ENCODE data around the gene GRIN2C. TPM values are rescaled to one million over a fixed set of nuclear protein-coding genes. Genes with fewer than 3 reads are reported as not detected.
A peak's percentile ranks its signal among the peaks of the same experiment; 100 is the strongest.

The GRIN2C gene
- total RNA-seq, 1 experiment from 2014 or later, result not detected

DNA sequence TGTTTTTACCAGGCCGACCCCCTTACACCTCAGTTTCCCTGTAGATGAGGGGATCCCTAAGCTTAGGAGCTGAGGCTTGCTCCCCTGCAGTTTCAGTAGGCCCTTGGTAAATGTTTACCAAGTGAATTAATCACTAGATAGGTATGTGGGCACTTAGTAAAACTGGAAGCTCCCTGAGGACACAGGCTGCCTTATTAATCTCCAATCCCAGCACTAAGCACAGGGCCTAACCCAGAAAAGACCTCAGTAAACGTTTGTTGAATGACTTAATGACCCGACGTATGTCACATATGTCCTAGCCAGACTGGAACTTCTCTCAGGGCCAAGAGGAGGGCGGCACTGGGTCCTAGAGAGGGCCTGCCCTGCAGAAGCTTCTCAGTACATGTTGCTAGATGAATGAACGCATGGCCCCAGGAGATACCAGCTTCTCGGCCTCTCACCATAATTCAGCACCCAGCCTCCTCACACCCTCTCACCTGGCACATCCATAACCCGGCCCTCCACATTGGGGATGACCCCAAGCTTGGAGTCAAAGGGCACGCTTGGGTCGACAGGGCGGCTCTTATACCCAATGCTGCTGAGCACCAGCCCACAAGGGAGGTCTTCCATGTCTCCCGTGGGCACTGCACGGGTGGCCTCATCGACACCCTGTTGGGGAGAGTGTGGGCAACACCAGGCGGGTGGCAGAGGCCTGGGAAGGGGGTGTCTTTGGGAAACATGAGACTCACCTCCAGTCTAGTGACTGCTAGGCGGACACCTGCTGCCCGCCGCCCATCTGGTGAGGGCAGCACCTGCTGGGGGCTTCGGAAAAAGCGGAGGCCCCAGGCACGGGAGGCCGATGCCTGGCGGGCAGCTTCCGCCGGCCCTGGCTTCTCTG is 4.0 kb upstream of the GRIN2C start:
- Histone ChIP-seq H3K9me3 (ENCODE audit: low read length) (no peaks in the 10 kb centered on the region), H3K36me3 (ENCODE audit: insufficient read depth, low read length) (no peaks in the 10 kb centered on the region), H3K9me2 (replicated peaks; ENCODE audit: insufficient read depth, low read length) (no peaks in the 10 kb centered on the region), H2AFZ (ENCODE audit: low read length) (no peak overlapping the region), H3K27me3 (ENCODE audit: low read length) (no peaks in the 10 kb centered on the region), H3K27ac (ENCODE audit: low read length) (no peak overlapping the region), H3K4me2 (ENCODE audit: low read depth, low read length, poor library complexity, severe bottlenecking) (no peak overlapping the region), H3K9ac (ENCODE audit: low read length) (no peak overlapping the region), H3K79me2 (ENCODE audit: low read length) (no peaks in the 10 kb centered on the region), H3K4me1 (ENCODE audit: low read length) (peaks cover 8% of the 10 kb centered on the region), H4K20me1 (ENCODE audit: insufficient read depth, low read depth, low read length) (no peaks in the 10 kb centered on the region), H3K4me3 (ENCODE audit: low read length) (no peak overlapping the region)
- no peak for DNase-seq

DNA sequence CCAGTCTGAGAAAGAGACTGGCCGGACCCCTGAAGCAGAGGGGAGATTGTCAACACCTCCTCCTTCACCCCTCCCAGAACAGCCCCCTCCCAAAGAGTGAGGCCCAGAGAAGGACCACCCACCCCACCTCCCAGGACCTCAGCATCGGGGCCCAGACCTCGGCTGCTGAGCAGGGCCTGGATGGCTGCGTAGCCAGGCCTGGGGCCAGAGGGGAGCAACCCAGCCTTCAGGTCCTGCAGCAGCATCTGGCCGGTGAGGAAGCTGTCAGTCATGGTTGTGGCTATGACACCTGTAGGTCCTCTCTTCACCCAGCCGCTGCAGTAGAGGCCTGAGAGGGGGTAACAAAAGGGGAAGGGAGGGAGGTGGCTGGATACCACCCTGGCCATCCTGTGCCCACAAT is 3.2 kb upstream of the GRIN2C start:
- no peaks in the 10 kb centered on the region for H3K9me3 ChIP-seq (ENCODE audit: low read length)
- no peaks in the 10 kb centered on the region for H3K79me2 ChIP-seq (ENCODE audit: low read length)
- DNase-seq, result no peak
- H3K27me3 ChIP-seq (ENCODE audit: low read length), result no peaks in the 10 kb centered on the region
- no peak overlapping the region for H3K4me2 ChIP-seq (ENCODE audit: low read depth, low read length, poor library complexity, severe bottlenecking)
- no peak overlapping the region for H3K4me3 ChIP-seq (ENCODE audit: low read length)
- peaks cover 8% of the 10 kb centered on the region for H3K4me1 ChIP-seq (ENCODE audit: low read length)
- no peak overlapping the region for H3K27ac ChIP-seq (ENCODE audit: low read length)
- H4K20me1 ChIP-seq (ENCODE audit: insufficient read depth, low read depth, low read length), result no peaks in the 10 kb centered on the region
- H3K36me3 ChIP-seq (ENCODE audit: insufficient read depth, low read length), result no peaks in the 10 kb centered on the region
- no peak overlapping the region for H3K9ac ChIP-seq (ENCODE audit: low read length)
- H3K9me2 ChIP-seq (replicated peaks; ENCODE audit: insufficient read depth, low read length), result no peaks in the 10 kb centered on the region
- no peak overlapping the region for H2AFZ ChIP-seq (ENCODE audit: low read length)

DNA sequence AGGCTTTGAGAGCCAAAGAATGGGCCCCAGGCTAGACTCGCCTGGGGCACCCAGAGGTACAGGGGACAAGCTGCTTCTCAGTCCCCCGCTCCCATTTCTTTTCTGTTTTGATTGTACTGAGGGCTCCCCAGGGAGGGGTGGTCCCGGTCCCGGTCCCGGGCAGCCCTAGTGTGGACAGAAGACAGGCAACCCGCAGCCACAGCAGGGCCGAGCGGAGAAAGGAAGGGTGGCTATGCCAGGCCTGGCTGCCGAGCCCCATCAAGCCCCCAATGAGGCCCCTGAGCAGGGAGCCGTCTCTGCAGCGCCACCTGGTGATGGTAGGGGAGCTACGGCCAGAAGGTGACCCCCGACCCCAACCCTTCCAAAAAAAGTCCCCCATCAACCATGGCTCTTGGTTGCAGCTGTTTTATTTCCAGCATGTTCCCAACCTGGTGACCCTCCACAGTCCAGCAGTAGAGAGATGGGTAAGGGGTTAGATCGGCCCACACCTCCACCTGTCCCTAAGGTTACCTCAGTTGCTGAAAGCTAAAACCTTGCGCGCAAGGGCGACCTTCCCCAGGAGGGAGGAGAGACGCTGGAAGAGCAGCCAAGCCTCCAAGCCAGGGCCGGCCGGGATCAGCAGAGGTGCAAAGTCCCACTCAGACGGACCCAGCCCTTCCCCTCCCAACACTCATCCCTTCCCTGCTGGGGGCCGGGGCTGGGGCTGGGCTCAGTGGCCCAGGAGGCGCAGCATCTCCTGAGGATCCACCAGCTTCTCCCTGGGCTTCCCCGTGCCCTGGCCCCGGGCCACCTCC is 2.6 kb upstream of the GRIN2C start:
- Histone ChIP-seq H4K20me1 (ENCODE audit: insufficient read depth, low read depth, low read length) (no peaks in the 10 kb centered on the region), H3K4me2 (ENCODE audit: low read depth, low read length, poor library complexity, severe bottlenecking) (no peak overlapping the region), H3K4me3 (ENCODE audit: low read length) (no peak overlapping the region), H3K9me3 (ENCODE audit: low read length) (no peaks in the 10 kb centered on the region), H3K9ac (ENCODE audit: low read length) (0 out of 2 replicates have a peak overlapping the region, but pooled peaks have one; percentile 24), H3K79me2 (ENCODE audit: low read length) (no peaks in the 10 kb centered on the region), H3K36me3 (ENCODE audit: insufficient read depth, low read length) (no peaks in the 10 kb centered on the region), H2AFZ (ENCODE audit: low read length) (no peak overlapping the region; the same call in 1 of the 2 replicates), H3K4me1 (ENCODE audit: low read length) (peaks cover 8% of the 10 kb centered on the region), H3K27ac (ENCODE audit: low read length) (no peak overlapping the region), H3K27me3 (ENCODE audit: low read length) (no peaks in the 10 kb centered on the region), H3K9me2 (replicated peaks; ENCODE audit: insufficient read depth, low read length) (no peaks in the 10 kb centered on the region)
- peak; percentile 91 for DNase-seq

DNA sequence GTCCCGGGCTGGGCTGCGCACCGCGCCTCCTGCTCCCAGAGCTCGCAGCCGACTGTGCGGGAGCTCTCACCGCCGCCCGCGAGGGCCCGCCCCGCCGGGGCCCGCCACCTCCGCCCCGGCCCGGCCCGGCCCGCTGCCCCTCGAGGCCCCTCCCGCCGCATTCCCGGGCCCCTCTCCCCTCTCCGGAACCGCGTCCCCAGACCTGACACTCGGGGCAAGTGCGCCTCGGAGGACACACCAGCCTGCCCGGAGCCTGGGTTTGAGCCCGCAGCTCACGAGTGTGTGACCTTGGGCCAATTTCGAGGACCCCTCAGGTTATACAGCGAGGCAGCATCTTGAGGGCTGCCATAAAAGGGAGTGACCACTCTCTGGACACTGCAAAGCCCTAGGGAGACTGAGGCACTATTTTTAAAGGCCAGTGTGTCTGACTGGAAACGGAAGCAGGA is 2.0 kb upstream of the GRIN2C start:
- Histone ChIP-seq H3K4me3 (ENCODE audit: low read length) (no peak overlapping the region), H3K79me2 (ENCODE audit: low read length) (no peaks in the 10 kb centered on the region), H3K36me3 (ENCODE audit: insufficient read depth, low read length) (no peaks in the 10 kb centered on the region), H3K27ac (ENCODE audit: low read length) (no peak overlapping the region), H3K4me2 (ENCODE audit: low read depth, low read length, poor library complexity, severe bottlenecking) (no peak overlapping the region), H3K4me1 (ENCODE audit: low read length) (peaks cover 8% of the 10 kb centered on the region), H3K9me2 (replicated peaks; ENCODE audit: insufficient read depth, low read length) (no peaks in the 10 kb centered on the region), H3K9me3 (ENCODE audit: low read length) (no peaks in the 10 kb centered on the region), H3K27me3 (ENCODE audit: low read length) (no peaks in the 10 kb centered on the region), H2AFZ (ENCODE audit: low read length) (no peak overlapping the region), H3K9ac (ENCODE audit: low read length) (0 out of 2 replicates have a peak overlapping the region, but pooled peaks have one; percentile 24), H4K20me1 (ENCODE audit: insufficient read depth, low read depth, low read length) (no peaks in the 10 kb centered on the region)
- no peak for DNase-seq

DNA sequence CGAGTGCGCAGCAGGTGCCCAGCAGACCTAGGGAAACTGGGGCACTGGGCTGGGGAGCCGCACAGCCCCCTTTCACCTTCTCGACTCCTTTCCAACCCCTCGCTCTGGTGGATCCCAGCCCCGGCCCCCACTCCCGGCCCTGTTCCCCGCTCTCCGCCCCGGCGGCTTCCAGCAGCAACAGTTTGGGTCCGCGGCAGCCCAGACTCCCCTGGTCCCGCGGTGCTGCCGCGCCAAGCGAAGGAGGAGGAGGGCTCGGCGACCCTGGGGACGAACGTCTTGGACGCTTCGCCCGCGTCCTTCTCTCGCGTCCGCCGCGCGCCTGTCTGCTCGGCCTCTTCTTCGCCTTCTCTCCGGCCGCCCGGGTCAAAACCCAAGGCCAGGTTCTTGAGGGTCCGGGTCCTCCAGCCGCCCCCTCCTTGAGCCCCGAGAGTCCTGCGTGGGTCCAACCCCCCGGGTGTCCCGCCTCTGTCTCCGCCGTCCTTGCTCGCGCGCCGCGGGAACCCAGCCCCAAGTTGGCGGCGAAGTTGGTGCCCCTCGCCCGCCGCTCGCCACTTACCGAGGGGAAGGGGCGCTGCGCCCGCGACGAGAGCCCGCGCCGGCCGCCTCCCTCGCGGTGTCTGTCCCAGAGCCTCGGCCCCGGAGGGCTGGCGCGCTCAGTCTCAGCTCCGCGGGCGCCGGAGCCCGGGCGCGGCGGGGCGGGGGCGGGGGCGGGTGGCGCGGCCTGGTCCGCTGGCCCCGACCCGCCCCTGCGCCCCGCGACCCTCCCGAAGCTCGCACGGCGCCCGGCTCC is 1.4 kb upstream of the GRIN2C start:
- Histone ChIP-seq H3K4me1 (ENCODE audit: low read length) (peaks cover 6% of the 10 kb centered on the region), H3K9me2 (replicated peaks; ENCODE audit: insufficient read depth, low read length) (no peaks in the 10 kb centered on the region), H4K20me1 (ENCODE audit: insufficient read depth, low read depth, low read length) (no peaks in the 10 kb centered on the region), H3K4me2 (ENCODE audit: low read depth, low read length, poor library complexity, severe bottlenecking) (no peak overlapping the region), H3K27me3 (ENCODE audit: low read length) (no peaks in the 10 kb centered on the region), H3K36me3 (ENCODE audit: insufficient read depth, low read length) (no peaks in the 10 kb centered on the region), H2AFZ (ENCODE audit: low read length) (no peak overlapping the region), H3K27ac (ENCODE audit: low read length) (no peak overlapping the region), H3K9ac (ENCODE audit: low read length) (no peak overlapping the region), H3K9me3 (ENCODE audit: low read length) (no peaks in the 10 kb centered on the region), H3K79me2 (ENCODE audit: low read length) (no peaks in the 10 kb centered on the region), H3K4me3 (ENCODE audit: low read length) (no peak overlapping the region)
- no peak for DNase-seq

DNA sequence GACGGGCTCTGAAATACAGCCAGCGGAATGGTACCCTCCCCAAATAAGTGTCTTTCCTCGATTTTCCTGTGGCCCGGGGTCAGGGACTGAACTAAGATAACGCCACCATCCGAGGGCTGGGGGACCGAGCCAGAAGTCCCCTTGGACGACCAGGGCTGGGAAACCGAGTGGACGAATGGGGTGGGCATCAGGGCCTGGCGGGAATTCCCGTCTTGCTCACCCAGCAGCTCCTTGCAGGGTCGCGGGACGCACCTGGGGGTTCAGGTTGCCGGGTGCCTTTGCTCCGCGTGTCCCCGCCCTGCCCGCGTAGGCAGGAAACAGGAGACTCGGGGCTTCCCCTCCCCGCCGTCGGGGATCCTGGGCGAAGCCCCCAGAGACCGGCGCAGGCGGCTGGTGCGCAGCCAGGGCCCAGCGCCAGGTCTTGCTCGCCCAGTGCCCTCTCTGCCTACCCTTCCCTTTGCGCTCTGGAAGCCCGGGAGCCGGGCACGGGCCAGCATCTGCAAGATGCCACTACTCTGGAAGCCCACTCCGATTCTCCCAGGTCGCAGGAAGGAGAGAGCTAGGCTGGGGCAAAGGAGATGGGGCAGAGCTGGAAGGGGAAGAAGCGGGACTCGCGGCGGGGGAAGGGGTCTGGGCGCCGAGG is 665 bp upstream of the GRIN2C start:
- Histone ChIP-seq H3K9me2 (replicated peaks; ENCODE audit: insufficient read depth, low read length) (no peaks in the 10 kb centered on the region), H3K27ac (ENCODE audit: low read length) (no peak overlapping the region), H3K9ac (ENCODE audit: low read length) (no peak overlapping the region), H2AFZ (ENCODE audit: low read length) (no peak overlapping the region), H3K79me2 (ENCODE audit: low read length) (no peaks in the 10 kb centered on the region), H3K4me3 (ENCODE audit: low read length) (no peak overlapping the region), H4K20me1 (ENCODE audit: insufficient read depth, low read depth, low read length) (no peaks in the 10 kb centered on the region), H3K36me3 (ENCODE audit: insufficient read depth, low read length) (no peaks in the 10 kb centered on the region), H3K9me3 (ENCODE audit: low read length) (no peaks in the 10 kb centered on the region), H3K4me2 (ENCODE audit: low read depth, low read length, poor library complexity, severe bottlenecking) (no peak overlapping the region), H3K4me1 (ENCODE audit: low read length) (peaks cover 4% of the 10 kb centered on the region), H3K27me3 (ENCODE audit: low read length) (no peaks in the 10 kb centered on the region)
- no peak for DNase-seq

DNA sequence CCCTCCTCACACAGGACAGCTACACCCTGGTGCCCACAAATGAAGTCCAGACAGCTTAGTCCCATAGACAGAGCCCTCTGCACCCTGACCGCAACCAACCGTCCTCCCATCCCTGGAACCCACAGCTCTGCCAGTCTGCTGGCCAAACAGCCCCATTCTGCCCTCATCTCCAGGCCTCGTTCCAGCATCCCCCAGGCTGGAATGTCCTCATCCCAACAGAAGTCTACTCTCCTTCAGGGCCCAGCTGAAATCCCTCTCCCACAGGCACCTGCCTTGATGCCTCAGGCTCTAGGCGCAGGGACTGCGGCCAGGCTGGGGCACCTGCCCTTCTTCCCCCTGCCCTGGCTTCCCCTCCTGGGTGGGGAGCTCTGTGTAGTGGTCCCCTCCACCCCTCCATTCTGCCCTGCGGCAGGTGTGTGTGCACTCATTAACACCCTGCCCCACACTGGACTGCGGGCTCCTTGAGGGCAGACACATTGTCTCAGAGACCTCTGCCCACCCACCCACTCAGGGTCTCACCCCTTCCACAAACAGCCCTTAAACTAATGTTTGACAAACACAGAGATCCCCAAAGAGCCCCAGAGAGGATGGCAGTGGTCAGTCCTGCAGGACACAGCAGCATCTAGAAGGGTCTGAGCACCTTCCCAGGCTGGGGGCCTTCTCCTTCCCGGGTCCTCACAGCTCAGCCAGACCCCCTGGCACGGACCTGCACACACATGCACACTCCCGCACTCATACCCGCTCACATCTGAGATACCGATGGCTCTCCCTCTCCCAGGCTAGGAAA is 820 bp downstream of the GRIN2C start:
- H3K4me1 ChIP-seq (ENCODE audit: low read length), result peaks cover 6% of the 10 kb centered on the region
- no peaks in the 10 kb centered on the region for H3K79me2 ChIP-seq (ENCODE audit: low read length)
- DNase-seq, result no peak
- no peak overlapping the region for H3K4me3 ChIP-seq (ENCODE audit: low read length)
- no peaks in the 10 kb centered on the region for H3K27me3 ChIP-seq (ENCODE audit: low read length)
- no peaks in the 10 kb centered on the region for H3K9me2 ChIP-seq (replicated peaks; ENCODE audit: insufficient read depth, low read length)
- no peak overlapping the region for H2AFZ ChIP-seq (ENCODE audit: low read length)
- H4K20me1 ChIP-seq (ENCODE audit: insufficient read depth, low read depth, low read length), result no peaks in the 10 kb centered on the region
- H3K36me3 ChIP-seq (ENCODE audit: insufficient read depth, low read length), result no peaks in the 10 kb centered on the region
- H3K9ac ChIP-seq (ENCODE audit: low read length), result no peak overlapping the region
- H3K9me3 ChIP-seq (ENCODE audit: low read length), result no peaks in the 10 kb centered on the region
- H3K27ac ChIP-seq (ENCODE audit: low read length), result no peak overlapping the region
- no peak overlapping the region for H3K4me2 ChIP-seq (ENCODE audit: low read depth, low read length, poor library complexity, severe bottlenecking)
